Posterior vena cava (tissue), 2 donors: ENCODE data around the gene EGFL8. TPM values are rescaled to one million over a fixed set of nuclear protein-coding genes. Genes with fewer than 3 reads are reported as not detected.
A peak's percentile ranks its signal among the peaks of the same experiment; 100 is the strongest.

ENCODE experiments used
- DNase-seq: peaks from one replicate; pipeline ENCODE4 v3.0.0-alpha.2; 2020; ENCODE audit warnings: low spot score
- intact Hi-C, 2 donors: fragments of 100-400 bp; cut with DNase I; formaldehyde crosslinking; loops; one replicate each; pipeline versions ENCODE4 v1.14.1 to v1.14.2; 2022 to 2023
- total RNA-seq, 2 donors: library from RNA; stranded (reverse); fragmentation: NEBNext Ultra II Directional; extraction: Animal tissue kit (Norgen Biotek cat#: 25700); gene quantifications; one replicate each; pipeline ENCODE4 v1.2.1, GENCODE V29; 2021
- donor health status: DM: yes; HTN: yes; CAD: no.
- donor health status: DM: yes; HTN: yes; CAD: no.

The EGFL8 gene
- total RNA-seq, 2 donors from 2014 or later, result 16.9 to 19.2 TPM

GRCh38 chr6:32156891-32157290 lies 7.5 kb upstream of the EGFL8 start:
- peak; percentile 54 for DNase-seq
- intact Hi-C loops, result loop anchor here in 1 of 2 donors (5.0 kb wide), 1 partner anchor 40 kb away; no protein-coding TSS in a partner anchor

- intact Hi-C loops, result loop anchor here in 1 of 2 donors (5.0 kb wide), 1 partner anchor 41 kb away; no protein-coding TSS in a partner anchor
- DNase-seq, result no peak
These were observed 6.3 kb upstream of the EGFL8 start for GRCh38 chr6:32158052-32158451.

GRCh38 chr6:32163559-32164258 lies 686 bp upstream of the EGFL8 start:
- intact Hi-C loops, result no loop called here
- no peak for DNase-seq

- intact Hi-C loops, result no loop called here
- DNase-seq, result no peak
These were observed 2.1 kb downstream of the EGFL8 start for GRCh38 chr6:32166411-32167061.

GRCh38 chr6:32167154-32167760 lies 2.9 kb downstream of the EGFL8 start:
- no peak for DNase-seq
- intact Hi-C loops, result no loop called here

GRCh38 chr6:32167761-32168262 lies 3.4 kb downstream of the EGFL8 start:
- DNase-seq, result no peak
- intact Hi-C loops, result no loop called here

GRCh38 chr6:32168350-32168749 lies 4.0 kb downstream of the EGFL8 start:
- DNase-seq, result no peak
- intact Hi-C loops, result no loop called here

- DNase-seq, result no peak
- intact Hi-C loops, result no loop called here
These were observed 4.6 kb downstream of the EGFL8 start for GRCh38 chr6:32168807-32169591.

GRCh38 chr6:32170294-32170693 lies 5.9 kb downstream of the EGFL8 start:
- intact Hi-C loops, result no loop called here
- no peak for DNase-seq

GRCh38 chr6:32171234-32171633 lies 6.8 kb downstream of the EGFL8 start:
- no peak for DNase-seq
- intact Hi-C loops, result no loop called here

GRCh38 chr6:32173051-32173727 lies 8.8 kb downstream of the EGFL8 start:
- intact Hi-C loops, result no loop called here
- DNase-seq, result no peak

GRCh38 chr6:32174416-32174815 lies 10.0 kb downstream of the EGFL8 start:
- intact Hi-C loops, result no loop called here
- DNase-seq, result no peak

GRCh38 chr6:32175322-32175710 lies 10.9 kb downstream of the EGFL8 start:
- DNase-seq, result no peak
- intact Hi-C loops, result loop anchor here in 1 of 2 donors (5.0 kb wide), 1 partner anchor 48 kb away; the partner anchor contains the start of gene ATF6B

GRCh38 chr6:32175711-32176475 lies 11.5 kb downstream of the EGFL8 start, which contains the start of gene AGPAT1:
Gene AGPAT1, minus strand, starts transcription at chr6:32176084. Its CDS starts 4,588 bp downstream, at chr6:32171496.
- intact Hi-C loops, result loop anchor here in 1 of 2 donors (5.0 kb wide), 1 partner anchor 49 kb away; the partner anchor contains the start of gene ATF6B
- DNase-seq, result peak; percentile 99

GRCh38 chr6:32176476-32177182 lies 12.2 kb downstream of the EGFL8 start:
- DNase-seq, result no peak
- intact Hi-C loops, result loop anchor here in 1 of 2 donors (5.0 kb wide), 1 partner anchor 49 kb away; the partner anchor contains the start of gene ATF6B

- intact Hi-C loops, result loop anchor here in 1 of 2 donors (5.0 kb wide), 1 partner anchor 50 kb away; the partner anchor contains the start of gene ATF6B
- DNase-seq, result no peak
These were observed 12.9 kb downstream of the EGFL8 start for GRCh38 chr6:32177183-32177787.
